IPS-15b (cell line): ENCODE data around the gene HLA-E.
"Not testable (repeated sequence)": the region's sequence is repeated elsewhere in the genome, so short reads cannot be mapped to it uniquely, and the experiment has no call there.

Experiments used
- H3K27me3 ChIP-seq: one replicate; pipeline ENCODE4 v1.6.1; 2013; ENCODE audit warnings: low read length; ENCODE audit not compliant: control insufficient read depth, insufficient read depth
- H3K36me3 ChIP-seq: one replicate; pipeline ENCODE4 v1.6.1; 2013; ENCODE audit warnings: low read length; ENCODE audit not compliant: control insufficient read depth, insufficient read depth
- H3K4me1 ChIP-seq: one replicate; pipeline ENCODE4 v1.6.1; 2013; ENCODE audit warnings: mild to moderate bottlenecking, low read length; ENCODE audit not compliant: control insufficient read depth, insufficient read depth
- H3K4me3 ChIP-seq: one replicate; pipeline ENCODE4 v1.5.1; 2013; ENCODE audit warnings: low read depth, low read length
- H3K9ac ChIP-seq: one replicate; pipeline ENCODE4 v1.6.1; 2013; ENCODE audit warnings: low read depth, mild to moderate bottlenecking, low read length
- H3K9me3 ChIP-seq: one replicate; pipeline ENCODE4 v1.6.1; 2013; ENCODE audit warnings: mild to moderate bottlenecking, low read length; ENCODE audit not compliant: control insufficient read depth, insufficient read depth

Gene HLA-E

GRCh38 chr6:30495993-30496392 is 6.7 kb downstream of the HLA-E start:
- Histone ChIP-seq H3K27me3 (peaks cover 2% of the 10 kb centered on the region), H3K4me1 (no peaks in the 10 kb centered on the region), H3K4me3 (no peak overlapping the region), H3K9ac (no peak overlapping the region), H3K36me3 (peaks cover 11% of the 10 kb centered on the region), H3K9me3 (no peaks in the 10 kb centered on the region)

GRCh38 chr6:30497261-30497599 is 7.9 kb downstream of the HLA-E start:
- not testable (repeated sequence) for H3K4me3 ChIP-seq, H3K36me3 ChIP-seq, H3K9me3 ChIP-seq, H3K27me3 ChIP-seq, H3K4me1 ChIP-seq, H3K9ac ChIP-seq

GRCh38 chr6:30497714-30498113 is 8.4 kb downstream of the HLA-E start:
- H3K36me3 ChIP-seq = no peaks in the 10 kb centered on the region
- H3K4me1 ChIP-seq = no peaks in the 10 kb centered on the region
- no peak overlapping the region for H3K4me3 ChIP-seq
- H3K9ac ChIP-seq = no peak overlapping the region
- H3K27me3 ChIP-seq = peaks cover 2% of the 10 kb centered on the region
- no peaks in the 10 kb centered on the region for H3K9me3 ChIP-seq

DNA sequence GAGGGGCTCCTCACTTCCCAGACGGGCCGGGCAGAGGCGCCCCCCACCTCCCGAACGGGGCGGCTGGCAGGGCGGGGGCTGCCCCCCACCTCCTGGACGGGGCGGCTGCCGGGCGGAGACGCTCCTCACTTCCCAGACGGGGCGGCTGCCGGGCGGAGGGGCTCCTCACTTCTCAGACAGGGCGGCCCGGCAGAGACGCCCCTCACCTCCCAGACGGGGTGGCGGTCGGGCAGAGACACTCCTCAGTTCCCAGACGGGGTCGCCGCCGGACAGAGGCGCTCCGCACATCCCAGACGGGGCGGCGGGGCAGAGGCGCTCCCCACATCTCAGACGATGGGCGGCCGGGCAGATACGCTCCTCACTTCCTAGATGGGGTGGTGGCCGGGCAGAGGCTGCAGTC is 9.4 kb downstream of the HLA-E start:
- not testable (repeated sequence) for H3K4me3 ChIP-seq, H3K36me3 ChIP-seq, H3K9ac ChIP-seq, H3K27me3 ChIP-seq, H3K4me1 ChIP-seq, H3K9me3 ChIP-seq

- H3K27me3 ChIP-seq = peaks cover 2% of the 10 kb centered on the region
- H3K9ac ChIP-seq = no peak overlapping the region
- no peaks in the 10 kb centered on the region for H3K4me1 ChIP-seq
- H3K9me3 ChIP-seq = no peaks in the 10 kb centered on the region
- H3K4me3 ChIP-seq = no peak overlapping the region
- no peaks in the 10 kb centered on the region for H3K36me3 ChIP-seq
These were observed 11.4 kb downstream of the HLA-E start for GRCh38 chr6:30500421-30501355.

DNA sequence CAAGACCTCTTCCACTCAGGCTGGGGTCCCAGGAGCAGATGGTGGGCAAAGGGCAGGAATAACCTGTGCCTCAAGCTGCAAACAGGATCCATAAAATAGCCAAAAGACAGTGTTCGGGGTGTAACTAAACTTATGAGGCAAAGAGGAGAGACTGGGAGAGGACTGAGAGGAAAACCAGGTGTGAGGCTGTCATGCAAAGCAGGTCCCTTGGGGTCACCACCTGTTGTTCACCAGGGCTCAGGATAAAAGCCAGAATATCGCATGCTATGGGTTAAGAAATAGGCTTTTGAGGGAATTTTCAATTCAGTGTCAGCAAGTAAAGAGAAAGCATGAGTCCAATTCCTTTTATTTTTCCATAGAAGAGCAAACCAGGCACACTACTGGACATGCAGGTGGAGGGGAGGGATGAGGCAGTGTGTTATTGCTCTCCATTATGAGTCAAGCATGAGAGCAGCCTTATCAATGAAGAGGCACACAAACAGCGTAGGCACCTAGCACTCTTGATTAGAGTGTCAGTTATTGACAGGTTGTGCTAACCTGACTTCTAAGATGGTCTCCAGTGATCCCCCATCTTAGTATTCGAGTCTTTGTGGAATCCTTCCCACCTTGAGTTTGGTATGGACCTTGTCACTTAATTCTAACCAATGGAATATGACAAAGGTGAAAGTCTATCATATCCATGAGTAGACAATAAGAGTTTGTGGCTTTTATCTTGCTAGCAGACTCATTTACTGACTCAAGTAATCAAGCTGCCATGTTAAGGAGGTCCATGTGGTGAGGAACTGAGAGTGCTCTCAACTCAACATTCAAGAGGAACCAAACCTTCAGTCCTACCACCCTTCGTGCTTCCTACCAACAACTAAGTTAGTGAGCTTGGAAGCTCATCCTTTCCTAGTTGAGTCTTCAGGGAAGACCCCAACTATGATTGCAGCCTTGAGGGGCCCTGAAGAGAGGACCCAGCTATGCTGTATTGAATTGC is 18.8 kb downstream of the HLA-E start:
- no peaks in the 10 kb centered on the region for H3K27me3 ChIP-seq
- no peaks in the 10 kb centered on the region for H3K4me1 ChIP-seq
- no peaks in the 10 kb centered on the region for H3K36me3 ChIP-seq
- H3K9me3 ChIP-seq = no peaks in the 10 kb centered on the region
- no peak overlapping the region for H3K9ac ChIP-seq
- no peak overlapping the region for H3K4me3 ChIP-seq

GRCh38 chr6:30508890-30509736 is 19.8 kb downstream of the HLA-E start:
- no peak overlapping the region for H3K9ac ChIP-seq
- H3K4me1 ChIP-seq = no peaks in the 10 kb centered on the region
- H3K4me3 ChIP-seq = no peak overlapping the region
- no peaks in the 10 kb centered on the region for H3K27me3 ChIP-seq
- H3K36me3 ChIP-seq = no peaks in the 10 kb centered on the region
- no peaks in the 10 kb centered on the region for H3K9me3 ChIP-seq

- Histone ChIP-seq H3K36me3 (no peaks in the 10 kb centered on the region), H3K4me3 (no peak overlapping the region), H3K9ac (no peak overlapping the region), H3K4me1 (peaks cover 8% of the 10 kb centered on the region), H3K9me3 (no peaks in the 10 kb centered on the region), H3K27me3 (no peaks in the 10 kb centered on the region)
These were observed 21.3 kb downstream of the HLA-E start for GRCh38 chr6:30510419-30511168.

GRCh38 chr6:30511169-30511546 is 21.8 kb downstream of the HLA-E start:
- Histone ChIP-seq H3K36me3 (no peaks in the 10 kb centered on the region), H3K27me3 (no peaks in the 10 kb centered on the region), H3K4me1 (peaks cover 8% of the 10 kb centered on the region), H3K9me3 (no peaks in the 10 kb centered on the region), H3K4me3 (no peak overlapping the region), H3K9ac (no peak overlapping the region)

- H3K9me3 ChIP-seq = no peaks in the 10 kb centered on the region
- H3K4me3 ChIP-seq = no peak overlapping the region
- no peaks in the 10 kb centered on the region for H3K36me3 ChIP-seq
- H3K9ac ChIP-seq = no peak overlapping the region
- peaks cover 8% of the 10 kb centered on the region for H3K4me1 ChIP-seq
- H3K27me3 ChIP-seq = no peaks in the 10 kb centered on the region
These were observed 24.1 kb downstream of the HLA-E start for GRCh38 chr6:30513451-30513850.

- Histone ChIP-seq H3K9ac (peak overlapping the region; percentile 37), H3K27me3 (no peaks in the 10 kb centered on the region), H3K4me3 (peak overlapping the region; percentile 67), H3K9me3 (no peaks in the 10 kb centered on the region), H3K36me3 (no peaks in the 10 kb centered on the region), H3K4me1 (peaks cover 8% of the 10 kb centered on the region)
These were observed 25.8 kb downstream of the HLA-E start for GRCh38 chr6:30515106-30515505.
